Measurements from ENCODE around the gene MCEMP1. TPM values are rescaled to one million over a fixed set of nuclear protein-coding genes. Genes with fewer than 3 reads are reported as not detected.

The MCEMP1 gene
- total RNA-seq, 4 donors from 2014 or later, result not detected

DNA sequence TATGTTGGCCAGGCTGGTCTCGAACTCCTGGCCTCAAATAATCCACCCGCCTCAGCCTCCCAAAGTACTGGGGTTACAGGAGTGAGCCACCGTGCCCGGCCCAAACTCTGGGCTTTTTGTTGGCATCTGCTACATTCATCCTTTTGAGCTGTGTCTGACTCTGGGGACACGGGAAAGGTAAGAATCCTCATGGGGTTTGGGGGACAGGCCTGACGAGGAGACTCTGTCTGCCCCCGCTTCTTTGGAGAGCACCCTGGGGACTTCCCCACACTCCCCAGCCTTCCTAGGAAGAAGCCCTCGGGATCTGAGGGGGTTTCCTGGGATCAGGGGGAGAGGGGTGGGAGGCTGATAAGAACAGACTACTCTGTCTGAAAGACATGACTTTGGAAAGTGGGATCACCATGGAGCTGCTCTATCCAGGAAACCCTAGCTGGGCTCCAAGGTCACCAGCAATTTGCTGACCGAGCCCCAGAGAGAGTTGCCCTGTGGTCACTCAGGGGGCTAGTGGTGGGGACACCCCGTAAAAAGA, 33.1 kb downstream of the MCEMP1 start:
- TF ChIP-seq CTCF (IDR thresholded peaks at IDR 0.05) (no peak), POLR2A (IDR thresholded peaks at IDR 0.05) (no peak)
- H3K4me3 ChIP-seq (ENCODE audit: low read depth, poor library complexity, severe bottlenecking), result no peak overlapping the region
- WGBS, 2 donors, result 72 to 73% methylated on average over 10 of the region's 10 CpGs
- no peak for DNase-seq (ENCODE audit: low spot score in 2 of 2)
- intact Hi-C loops (cut with DNase I; ENCODE audit: low total_unique reads), result no loop called here

DNA sequence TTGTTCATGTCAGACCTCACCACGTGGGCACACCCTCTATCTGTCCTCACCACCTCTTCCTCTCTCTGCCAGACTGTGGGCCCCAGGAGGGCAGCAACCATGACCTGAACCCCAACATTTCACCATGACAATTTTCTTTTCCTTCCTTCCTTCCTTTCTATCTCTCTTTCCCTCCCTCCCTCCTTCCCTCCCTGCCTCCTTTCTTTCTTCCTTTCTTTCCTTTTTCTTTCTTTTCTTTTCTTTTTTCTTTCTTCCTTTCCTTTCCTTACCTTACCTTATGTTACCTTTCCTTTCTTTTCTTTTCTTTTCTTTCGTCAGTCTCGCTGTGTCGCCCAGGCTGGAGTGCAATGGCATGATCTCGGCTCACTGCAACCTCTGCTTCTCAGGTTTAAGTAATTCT, 33.7 kb downstream of the MCEMP1 start:
- TF ChIP-seq POLR2A (IDR thresholded peaks at IDR 0.05) (no peak), CTCF (IDR thresholded peaks at IDR 0.05) (no peak)
- WGBS, 2 donors, result 79 to 80% methylated on average over 5 of the region's 5 CpGs
- no peak overlapping the region for H3K4me3 ChIP-seq (ENCODE audit: low read depth, poor library complexity, severe bottlenecking)
- DNase-seq (ENCODE audit: low spot score in 2 of 2), result no peak
- intact Hi-C loops (cut with DNase I; ENCODE audit: low total_unique reads), result no loop called here

- H3K4me3 ChIP-seq (ENCODE audit: low read depth, poor library complexity, severe bottlenecking), result no peak overlapping the region
- intact Hi-C loops (cut with DNase I; ENCODE audit: low total_unique reads), result no loop called here
- no peak for TF ChIP-seq CTCF (IDR thresholded peaks at IDR 0.05)
- no peak for TF ChIP-seq POLR2A (IDR thresholded peaks at IDR 0.05)
- whole genome bisulfite sequencing, 2 donors, result 79 to 91% methylated on average over 1 of the region's 1 CpG
- no peak for DNase-seq (ENCODE audit: low spot score in 2 of 2)
Observed at GRCh38 chr19:7715671-7716070, 38.8 kb downstream of the MCEMP1 start.

GRCh38 chr19:7716762-7717161, 39.9 kb downstream of the MCEMP1 start:
- H3K4me3 ChIP-seq (ENCODE audit: low read depth, poor library complexity, severe bottlenecking), result no peak overlapping the region
- DNase-seq (ENCODE audit: low spot score in 2 of 2), result no peak
- WGBS, 2 donors, result 85 to 95% methylated on average over 1 of the region's 1 CpG
- TF ChIP-seq CTCF (IDR thresholded peaks at IDR 0.05) (no peak), POLR2A (IDR thresholded peaks at IDR 0.05) (no peak)
- intact Hi-C loops (cut with DNase I; ENCODE audit: low total_unique reads), result no loop called here

- TF ChIP-seq POLR2A (IDR thresholded peaks at IDR 0.05) (no peak), CTCF (IDR thresholded peaks at IDR 0.05) (no peak)
- DNase-seq (ENCODE audit: low spot score in 2 of 2), result no peak
- intact Hi-C loops (cut with DNase I; ENCODE audit: low total_unique reads), result no loop called here
- no peak overlapping the region for H3K4me3 ChIP-seq (ENCODE audit: low read depth, poor library complexity, severe bottlenecking)
- 46 to 58% methylated on average over 8 of the region's 8 CpGs for WGBS, 2 donors
Observed at GRCh38 chr19:7718668-7719067, 41.8 kb downstream of the MCEMP1 start.

DNA sequence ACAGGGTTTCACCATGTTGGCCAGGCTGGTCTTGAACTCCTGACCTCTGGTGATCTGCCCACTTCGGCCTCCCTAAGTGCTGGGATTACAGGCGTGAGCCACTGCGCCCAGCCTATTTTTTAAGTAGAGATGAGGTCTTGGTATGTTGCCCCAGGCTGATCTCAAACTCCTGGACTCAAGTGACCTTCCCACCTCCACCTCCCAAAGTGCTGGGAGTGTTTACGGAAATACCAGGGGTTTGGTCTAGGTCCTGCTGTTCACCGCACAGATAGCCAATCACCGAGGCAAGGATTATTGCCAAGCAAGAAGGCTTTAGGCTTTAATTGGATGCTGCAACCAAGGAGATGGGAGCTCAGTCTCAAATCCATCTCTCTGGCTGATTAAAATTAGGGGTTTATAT, 43.5 kb downstream of the MCEMP1 start:
- intact Hi-C loops (cut with DNase I; ENCODE audit: low total_unique reads), result no loop called here
- WGBS, 2 donors, result 56 to 74% methylated on average over 3 to 6 of the region's 6 CpGs

More for the DNA sequence above, 43.5 kb downstream of the MCEMP1 start:
- no peak for DNase-seq (ENCODE audit: low spot score in 2 of 2)
- no peak for TF ChIP-seq POLR2A (IDR thresholded peaks at IDR 0.05)
- no peak for TF ChIP-seq CTCF (IDR thresholded peaks at IDR 0.05)
- no peak overlapping the region for H3K4me3 ChIP-seq (ENCODE audit: low read depth, poor library complexity, severe bottlenecking)

Data from lower leg skin (tissue), 4 donors.